Measurements from ENCODE around the gene TRIP4. TPM values are rescaled to one million over a fixed set of nuclear protein-coding genes. Genes with fewer than 3 reads are reported as not detected.
"Not testable (repeated sequence)": the region's sequence is repeated elsewhere in the genome, so short reads cannot be mapped to it uniquely, and the experiment has no call there.

TRIP4 gene
- total RNA-seq, 1 donor from 2014 or later, result 12.0 TPM

- not testable (repeated sequence) for H3K27me3 ChIP-seq (ENCODE audit: control insufficient read depth in 3 of 3, insufficient read depth in 3 of 3, low read length in 3 of 3)
- Histone ChIP-seq H3K4me3 (ENCODE audit: low read length in 3 of 3) (peak overlapping the region in 2 of 3 donors; percentile 59 to 86), H3K9ac (ENCODE audit: low read depth in 1 of 3, low read length in 3 of 3) (peak overlapping the region in 1 of 3 donors; percentile 43)
Measured at GRCh38 chr15:64380130-64380870, 7.3 kb upstream of the TRIP4 start.

GRCh38 chr15:64381000-64381751, 6.5 kb upstream of the TRIP4 start, which contains the start of gene PCLAF:
Gene PCLAF (minus strand): TSS chr15:64381441. CDS start chr15:64381371, 70 bp downstream.
- H3K4me3 ChIP-seq (ENCODE audit: low read length in 3 of 3), result peak within 1 kb of the TSS; percentile 59 to 86 (median 79)
- H3K4me1 ChIP-seq (ENCODE audit: control insufficient read depth in 3 of 3, insufficient read depth in 3 of 3, low read length in 3 of 3), result peaks cover 5 to 8% (median 7%) of the 10 kb centered on the region in 3 donors
- peak within 1 kb of the TSS; percentile 11 to 65 (median 65) for H3K9ac ChIP-seq (ENCODE audit: low read depth in 1 of 3, low read length in 3 of 3)
- no peaks in the 10 kb centered on the region for H3K36me3 ChIP-seq (ENCODE audit: control insufficient read depth in 3 of 3, insufficient read depth in 3 of 3, low read length in 3 of 3)
- no peaks in the 10 kb centered on the region for H3K27me3 ChIP-seq (ENCODE audit: control insufficient read depth in 3 of 3, insufficient read depth in 3 of 3, low read length in 3 of 3)
- H3K9me3 ChIP-seq (ENCODE audit: control insufficient read depth in 3 of 3, low read length in 3 of 3), result no peaks in the 10 kb centered on the region
- H3K27ac ChIP-seq (ENCODE audit: low read depth, low read length), result no peak within 1 kb of the TSS

More at GRCh38 chr15:64380130-64380870, 7.3 kb upstream of the TRIP4 start:
- H3K27ac ChIP-seq (ENCODE audit: low read depth, low read length); H3K9me3 ChIP-seq (ENCODE audit: control insufficient read depth in 3 of 3, low read length in 3 of 3); H3K36me3 ChIP-seq (ENCODE audit: control insufficient read depth in 3 of 3, insufficient read depth in 3 of 3, low read length in 3 of 3); H3K4me1 ChIP-seq (ENCODE audit: control insufficient read depth in 3 of 3, insufficient read depth in 3 of 3, low read length in 3 of 3): not testable (repeated sequence)

GRCh38 chr15:64383760-64384159, 3.9 kb upstream of the TRIP4 start:
- Histone ChIP-seq H3K4me1 (ENCODE audit: control insufficient read depth in 3 of 3, insufficient read depth in 3 of 3, low read length in 3 of 3) (peaks cover 8 to 10% (median 10%) of the 10 kb centered on the region in 3 donors), H3K27me3 (ENCODE audit: control insufficient read depth in 3 of 3, insufficient read depth in 3 of 3, low read length in 3 of 3) (no peaks in the 10 kb centered on the region), H3K27ac (ENCODE audit: low read depth, low read length) (no peak overlapping the region), H3K4me3 (ENCODE audit: low read length in 3 of 3) (no peak overlapping the region), H3K9ac (ENCODE audit: low read depth in 1 of 3, low read length in 3 of 3) (no peak overlapping the region), H3K36me3 (ENCODE audit: control insufficient read depth in 3 of 3, insufficient read depth in 3 of 3, low read length in 3 of 3) (no peaks in the 10 kb centered on the region), H3K9me3 (ENCODE audit: control insufficient read depth in 3 of 3, low read length in 3 of 3) (peaks cover 0 to 3% (median 0%) of the 10 kb centered on the region in 3 donors)

- peaks cover 0 to 3% (median 0%) of the 10 kb centered on the region in 3 donors for H3K36me3 ChIP-seq (ENCODE audit: control insufficient read depth in 3 of 3, insufficient read depth in 3 of 3, low read length in 3 of 3)
- no peaks in the 10 kb centered on the region for H3K27me3 ChIP-seq (ENCODE audit: control insufficient read depth in 3 of 3, insufficient read depth in 3 of 3, low read length in 3 of 3)
- no peak overlapping the region for H3K9ac ChIP-seq (ENCODE audit: low read depth in 1 of 3, low read length in 3 of 3)
- H3K4me1 ChIP-seq (ENCODE audit: control insufficient read depth in 3 of 3, insufficient read depth in 3 of 3, low read length in 3 of 3), result peaks cover 2 to 9% (median 7%) of the 10 kb centered on the region in 3 donors
- peaks cover 0 to 3% (median 0%) of the 10 kb centered on the region in 3 donors for H3K9me3 ChIP-seq (ENCODE audit: control insufficient read depth in 3 of 3, low read length in 3 of 3)
- no peak overlapping the region for H3K27ac ChIP-seq (ENCODE audit: low read depth, low read length)
- no peak overlapping the region for H3K4me3 ChIP-seq (ENCODE audit: low read length in 3 of 3)
Measured at GRCh38 chr15:64386291-64386690, 1.3 kb upstream of the TRIP4 start.

- peaks cover 0 to 3% (median 3%) of the 10 kb centered on the region in 3 donors for H3K36me3 ChIP-seq (ENCODE audit: control insufficient read depth in 3 of 3, insufficient read depth in 3 of 3, low read length in 3 of 3)
- no peak overlapping the region for H3K27ac ChIP-seq (ENCODE audit: low read depth, low read length)
- H3K4me1 ChIP-seq (ENCODE audit: control insufficient read depth in 3 of 3, insufficient read depth in 3 of 3, low read length in 3 of 3), result peaks cover 0 to 8% (median 7%) of the 10 kb centered on the region in 3 donors
- no peak overlapping the region for H3K9ac ChIP-seq (ENCODE audit: low read depth in 1 of 3, low read length in 3 of 3)
- H3K9me3 ChIP-seq (ENCODE audit: control insufficient read depth in 3 of 3, low read length in 3 of 3), result peaks cover 0 to 3% (median 0%) of the 10 kb centered on the region in 3 donors
- H3K4me3 ChIP-seq (ENCODE audit: low read length in 3 of 3), result peak overlapping the region in 1 of 3 donors; percentile 96
- H3K27me3 ChIP-seq (ENCODE audit: control insufficient read depth in 3 of 3, insufficient read depth in 3 of 3, low read length in 3 of 3), result no peaks in the 10 kb centered on the region
Measured at GRCh38 chr15:64389036-64389435, 1.4 kb downstream of the TRIP4 start.

- not testable (repeated sequence) for H3K9me3 ChIP-seq (ENCODE audit: control insufficient read depth in 3 of 3, low read length in 3 of 3); H3K4me1 ChIP-seq (ENCODE audit: control insufficient read depth in 3 of 3, insufficient read depth in 3 of 3, low read length in 3 of 3); H3K4me3 ChIP-seq (ENCODE audit: low read length in 3 of 3); H3K27me3 ChIP-seq (ENCODE audit: control insufficient read depth in 3 of 3, insufficient read depth in 3 of 3, low read length in 3 of 3); H3K9ac ChIP-seq (ENCODE audit: low read depth in 1 of 3, low read length in 3 of 3); H3K27ac ChIP-seq (ENCODE audit: low read depth, low read length)
- peaks cover 9 to 25% (median 19%) of the 10 kb centered on the region in 3 donors for H3K36me3 ChIP-seq (ENCODE audit: control insufficient read depth in 3 of 3, insufficient read depth in 3 of 3, low read length in 3 of 3)
Measured at GRCh38 chr15:64392471-64392870, 4.8 kb downstream of the TRIP4 start.

GRCh38 chr15:64396789-64397188, 9.2 kb downstream of the TRIP4 start:
- H3K36me3 ChIP-seq (ENCODE audit: control insufficient read depth in 3 of 3, insufficient read depth in 3 of 3, low read length in 3 of 3), result peaks cover 18 to 38% (median 22%) of the 10 kb centered on the region in 3 donors
- no peak overlapping the region for H3K27ac ChIP-seq (ENCODE audit: low read depth, low read length)
- no peaks in the 10 kb centered on the region for H3K27me3 ChIP-seq (ENCODE audit: control insufficient read depth in 3 of 3, insufficient read depth in 3 of 3, low read length in 3 of 3)
- H3K9me3 ChIP-seq (ENCODE audit: control insufficient read depth in 3 of 3, low read length in 3 of 3), result no peaks in the 10 kb centered on the region
- H3K4me3 ChIP-seq (ENCODE audit: low read length in 3 of 3), result no peak overlapping the region
- H3K9ac ChIP-seq (ENCODE audit: low read depth in 1 of 3, low read length in 3 of 3), result no peak overlapping the region
- no peaks in the 10 kb centered on the region for H3K4me1 ChIP-seq (ENCODE audit: control insufficient read depth in 3 of 3, insufficient read depth in 3 of 3, low read length in 3 of 3)

GRCh38 chr15:64398575-64398974, 10.9 kb downstream of the TRIP4 start:
- H3K4me1 ChIP-seq (ENCODE audit: control insufficient read depth in 3 of 3, insufficient read depth in 3 of 3, low read length in 3 of 3), result no peaks in the 10 kb centered on the region
- H3K9ac ChIP-seq (ENCODE audit: low read depth in 1 of 3, low read length in 3 of 3), result no peak overlapping the region
- no peaks in the 10 kb centered on the region for H3K27me3 ChIP-seq (ENCODE audit: control insufficient read depth in 3 of 3, insufficient read depth in 3 of 3, low read length in 3 of 3)
- no peak overlapping the region for H3K27ac ChIP-seq (ENCODE audit: low read depth, low read length)
- no peaks in the 10 kb centered on the region for H3K9me3 ChIP-seq (ENCODE audit: control insufficient read depth in 3 of 3, low read length in 3 of 3)
- H3K4me3 ChIP-seq (ENCODE audit: low read length in 3 of 3), result no peak overlapping the region
- peaks cover 18 to 37% (median 24%) of the 10 kb centered on the region in 3 donors for H3K36me3 ChIP-seq (ENCODE audit: control insufficient read depth in 3 of 3, insufficient read depth in 3 of 3, low read length in 3 of 3)

GRCh38 chr15:64400583-64400982, 12.9 kb downstream of the TRIP4 start:
- Histone ChIP-seq H3K27me3 (ENCODE audit: control insufficient read depth in 3 of 3, insufficient read depth in 3 of 3, low read length in 3 of 3) (no peaks in the 10 kb centered on the region), H3K36me3 (ENCODE audit: control insufficient read depth in 3 of 3, insufficient read depth in 3 of 3, low read length in 3 of 3) (peaks cover 17 to 33% (median 21%) of the 10 kb centered on the region in 3 donors)

GRCh38 chr15:64412216-64412615, 24.6 kb downstream of the TRIP4 start:
- H3K4me3 ChIP-seq (ENCODE audit: low read length in 3 of 3), result no peak overlapping the region
- H3K9ac ChIP-seq (ENCODE audit: low read depth in 1 of 3, low read length in 3 of 3), result no peak overlapping the region
- no peak overlapping the region for H3K27ac ChIP-seq (ENCODE audit: low read depth, low read length)
- peaks cover 0 to 3% (median 0%) of the 10 kb centered on the region in 3 donors for H3K4me1 ChIP-seq (ENCODE audit: control insufficient read depth in 3 of 3, insufficient read depth in 3 of 3, low read length in 3 of 3)
- no peaks in the 10 kb centered on the region for H3K9me3 ChIP-seq (ENCODE audit: control insufficient read depth in 3 of 3, low read length in 3 of 3)
- H3K36me3 ChIP-seq (ENCODE audit: control insufficient read depth in 3 of 3, insufficient read depth in 3 of 3, low read length in 3 of 3), result peaks cover 17 to 39% (median 22%) of the 10 kb centered on the region in 3 donors
- no peaks in the 10 kb centered on the region for H3K27me3 ChIP-seq (ENCODE audit: control insufficient read depth in 3 of 3, insufficient read depth in 3 of 3, low read length in 3 of 3)

More at GRCh38 chr15:64400583-64400982, 12.9 kb downstream of the TRIP4 start:
- no peak overlapping the region for H3K9ac ChIP-seq (ENCODE audit: low read depth in 1 of 3, low read length in 3 of 3)
- H3K4me1 ChIP-seq (ENCODE audit: control insufficient read depth in 3 of 3, insufficient read depth in 3 of 3, low read length in 3 of 3), result no peaks in the 10 kb centered on the region
- no peak overlapping the region for H3K27ac ChIP-seq (ENCODE audit: low read depth, low read length)
- no peak overlapping the region for H3K4me3 ChIP-seq (ENCODE audit: low read length in 3 of 3)
- no peaks in the 10 kb centered on the region for H3K9me3 ChIP-seq (ENCODE audit: control insufficient read depth in 3 of 3, low read length in 3 of 3)
